ENCODE data around the gene DNAH10.
"Not testable (repeated sequence)": the region's sequence is repeated elsewhere in the genome, so short reads cannot be mapped to it uniquely, and the experiment has no call there.

The DNAH10 gene

GRCh38 chr12:123908884-123909725, 147.0 kb downstream of the DNAH10 start:
- H3K9me3 ChIP-seq (ENCODE audit: insufficient read depth, low read length), result no peaks in the 10 kb centered on the region

GRCh38 chr12:123910057-123910456, 148.0 kb downstream of the DNAH10 start:
- H3K27ac ChIP-seq (ENCODE audit: low read depth, low read length), result no peak overlapping the region
- H3K4me3 ChIP-seq (ENCODE audit: insufficient read depth, low read length, poor library complexity, severe bottlenecking), result no peak overlapping the region
- no peak for TF ChIP-seq EZH2phosphoT487 (conservative IDR thresholded peaks at IDR 0.05; ENCODE audit: low read length)
- no peak for TF ChIP-seq CTCF (IDR thresholded peaks at IDR 0.05; ENCODE audit: insufficient read depth, low read length, poor library complexity, severe bottlenecking)
- H3F3A ChIP-seq (ENCODE audit: insufficient read depth), result peaks cover 6% of the 10 kb centered on the region; the same call in 1 of the 2 replicates
- H3K9me2 ChIP-seq (replicated peaks; ENCODE audit: insufficient read depth, low read length), result no peaks in the 10 kb centered on the region
- H3K36me3 ChIP-seq (ENCODE audit: low read length), result no peaks in the 10 kb centered on the region
- H4K20me1 ChIP-seq (ENCODE audit: low read depth, low read length), result no peaks in the 10 kb centered on the region
- no peaks in the 10 kb centered on the region for H3K9me3 ChIP-seq (ENCODE audit: insufficient read depth, low read length)
- no peaks in the 10 kb centered on the region for H3K79me2 ChIP-seq (ENCODE audit: insufficient read depth, low read length)
- no peak overlapping the region for H3K4me2 ChIP-seq (ENCODE audit: low read depth, low read length, poor library complexity, severe bottlenecking)
- no peaks in the 10 kb centered on the region for H3K27me3 ChIP-seq (ENCODE audit: low read length)
- no peak overlapping the region for H3K9ac ChIP-seq (ENCODE audit: low read length)
- H2AFZ ChIP-seq (ENCODE audit: low read depth, low read length, severe bottlenecking), result no peak overlapping the region

More at GRCh38 chr12:123908884-123909725, 147.0 kb downstream of the DNAH10 start:
- Histone ChIP-seq H3F3A (ENCODE audit: insufficient read depth) (peaks cover 6% of the 10 kb centered on the region; the same call in 1 of the 2 replicates), H3K9me2 (replicated peaks; ENCODE audit: insufficient read depth, low read length) (no peaks in the 10 kb centered on the region), H2AFZ (ENCODE audit: low read depth, low read length, severe bottlenecking) (no peak overlapping the region), H4K20me1 (ENCODE audit: low read depth, low read length) (no peaks in the 10 kb centered on the region), H3K79me2 (ENCODE audit: insufficient read depth, low read length) (no peaks in the 10 kb centered on the region), H3K4me3 (ENCODE audit: insufficient read depth, low read length, poor library complexity, severe bottlenecking) (no peak overlapping the region), H3K27ac (ENCODE audit: low read depth, low read length) (no peak overlapping the region), H3K9ac (ENCODE audit: low read length) (no peak overlapping the region), H3K36me3 (ENCODE audit: low read length) (no peaks in the 10 kb centered on the region), H3K4me2 (ENCODE audit: low read depth, low read length, poor library complexity, severe bottlenecking) (no peak overlapping the region), H3K27me3 (ENCODE audit: low read length) (no peaks in the 10 kb centered on the region)
- TF ChIP-seq CTCF (IDR thresholded peaks at IDR 0.05; ENCODE audit: insufficient read depth, low read length, poor library complexity, severe bottlenecking) (no peak), EZH2phosphoT487 (conservative IDR thresholded peaks at IDR 0.05; ENCODE audit: low read length) (no peak)

- peaks cover 6% of the 10 kb centered on the region; the same call in 1 of the 2 replicates for H3F3A ChIP-seq (ENCODE audit: insufficient read depth)
- H3K27ac ChIP-seq (ENCODE audit: low read depth, low read length), result no peak overlapping the region
Observed at GRCh38 chr12:123910761-123911193, 148.7 kb downstream of the DNAH10 start.

GRCh38 chr12:123911672-123912409, 149.7 kb downstream of the DNAH10 start:
- not testable (repeated sequence) for H3F3A ChIP-seq (ENCODE audit: insufficient read depth); H3K9ac ChIP-seq (ENCODE audit: low read length); H3K9me3 ChIP-seq (ENCODE audit: insufficient read depth, low read length); H3K4me2 ChIP-seq (ENCODE audit: low read depth, low read length, poor library complexity, severe bottlenecking); H3K9me2 ChIP-seq (replicated peaks; ENCODE audit: insufficient read depth, low read length); H3K27me3 ChIP-seq (ENCODE audit: low read length); H3K4me3 ChIP-seq (ENCODE audit: insufficient read depth, low read length, poor library complexity, severe bottlenecking); H3K36me3 ChIP-seq (ENCODE audit: low read length); H2AFZ ChIP-seq (ENCODE audit: low read depth, low read length, severe bottlenecking); H3K79me2 ChIP-seq (ENCODE audit: insufficient read depth, low read length); H4K20me1 ChIP-seq (ENCODE audit: low read depth, low read length); H3K27ac ChIP-seq (ENCODE audit: low read depth, low read length)

More at GRCh38 chr12:123910761-123911193, 148.7 kb downstream of the DNAH10 start:
- H4K20me1 ChIP-seq (ENCODE audit: low read depth, low read length), result no peaks in the 10 kb centered on the region
- H3K4me3 ChIP-seq (ENCODE audit: insufficient read depth, low read length, poor library complexity, severe bottlenecking), result no peak overlapping the region
- no peak for TF ChIP-seq EZH2phosphoT487 (conservative IDR thresholded peaks at IDR 0.05; ENCODE audit: low read length)
- no peak for TF ChIP-seq CTCF (IDR thresholded peaks at IDR 0.05; ENCODE audit: insufficient read depth, low read length, poor library complexity, severe bottlenecking)
- no peaks in the 10 kb centered on the region for H3K9me3 ChIP-seq (ENCODE audit: insufficient read depth, low read length)
- H3K36me3 ChIP-seq (ENCODE audit: low read length), result no peaks in the 10 kb centered on the region
- no peaks in the 10 kb centered on the region for H3K27me3 ChIP-seq (ENCODE audit: low read length)
- H2AFZ ChIP-seq (ENCODE audit: low read depth, low read length, severe bottlenecking), result no peak overlapping the region
- no peak overlapping the region for H3K9ac ChIP-seq (ENCODE audit: low read length)
- H3K79me2 ChIP-seq (ENCODE audit: insufficient read depth, low read length), result no peaks in the 10 kb centered on the region
- H3K4me2 ChIP-seq (ENCODE audit: low read depth, low read length, poor library complexity, severe bottlenecking), result no peak overlapping the region
- no peaks in the 10 kb centered on the region for H3K9me2 ChIP-seq (replicated peaks; ENCODE audit: insufficient read depth, low read length)

All from SU-DHL-6 (cell line).